Activated CD8-positive, alpha-beta memory T cell treated with anti-CD3 and anti-CD28 coated beads, Interleukin-2, amount 50 U/mL, for 24 hours (primary cell): ENCODE data around the gene BRIX1.
A peak's percentile ranks its signal among the peaks of the same experiment; 100 is the strongest.

Experiments used
- DNase-seq: peaks from one replicate; pipeline ENCODE4 v3.0.0-alpha.2; 2020; ENCODE audit errors: extremely low read depth

The BRIX1 gene

GRCh38 chr5:34915139-34915855 lies at the start of gene BRIX1, which contains the start of gene RAD1:
BRIX1 (plus strand) TSS chr5:34915711; CDS start chr5:34915739, 28 bp downstream.
RAD1 (minus strand) TSS chr5:34915504; CDS start chr5:34914892, 612 bp downstream.
- DNase-seq = peak; percentile 89

GRCh38 chr5:34866989-34867471 lies 48.5 kb upstream of the BRIX1 start:
- DNase-seq = no peak

- no peak for DNase-seq
Measured at GRCh38 chr5:34867660-34868059, 47.9 kb upstream of the BRIX1 start.

- no peak for DNase-seq
Measured at GRCh38 chr5:34868791-34869190, 46.7 kb upstream of the BRIX1 start.

GRCh38 chr5:34869256-34869655 lies 46.3 kb upstream of the BRIX1 start:
- no peak for DNase-seq

- DNase-seq = no peak
Measured at GRCh38 chr5:34870382-34870781, 45.1 kb upstream of the BRIX1 start.

- no peak for DNase-seq
Measured at GRCh38 chr5:34876275-34876674, 39.2 kb upstream of the BRIX1 start.

- no peak for DNase-seq
Measured at GRCh38 chr5:34881246-34881645, 34.3 kb upstream of the BRIX1 start.

GRCh38 chr5:34886392-34887119 lies 29.0 kb upstream of the BRIX1 start:
- no peak for DNase-seq

- no peak for DNase-seq
Measured at GRCh38 chr5:34889394-34889793, 26.1 kb upstream of the BRIX1 start.

GRCh38 chr5:34891981-34892380 lies 23.5 kb upstream of the BRIX1 start:
- DNase-seq = no peak

GRCh38 chr5:34892414-34892813 lies 23.1 kb upstream of the BRIX1 start:
- DNase-seq = no peak

GRCh38 chr5:34894716-34895115 lies 20.8 kb upstream of the BRIX1 start:
- no peak for DNase-seq

GRCh38 chr5:34895641-34896419 lies 19.7 kb upstream of the BRIX1 start:
- no peak for DNase-seq

- DNase-seq = no peak
Measured at GRCh38 chr5:34897646-34898045, 17.9 kb upstream of the BRIX1 start.

- peak; percentile 18 for DNase-seq
Measured at GRCh38 chr5:34898258-34898895, 17.1 kb upstream of the BRIX1 start.

- DNase-seq = no peak
Measured at GRCh38 chr5:34899066-34899465, 16.4 kb upstream of the BRIX1 start.

- no peak for DNase-seq
Measured at GRCh38 chr5:34900652-34901051, 14.9 kb upstream of the BRIX1 start.

- DNase-seq = no peak
Measured at GRCh38 chr5:34903260-34903659, 12.3 kb upstream of the BRIX1 start.

- DNase-seq = no peak
Measured at GRCh38 chr5:34905564-34905963, 9.9 kb upstream of the BRIX1 start.

GRCh38 chr5:34913072-34913471 lies 2.4 kb upstream of the BRIX1 start:
- no peak for DNase-seq

GRCh38 chr5:34914671-34915138 lies 806 bp upstream of the BRIX1 start:
- no peak for DNase-seq
